Activated T-helper 17 cell treated with anti-CD3 and anti-CD28 coated beads, Interleukin-2, amount 50 U/mL, for 72 hours (primary cell): ENCODE data around the gene RGS9. TPM values are rescaled to one million over a fixed set of nuclear protein-coding genes. Genes with fewer than 3 reads are reported as not detected.
"Not testable (repeated sequence)": the region's sequence is repeated elsewhere in the genome, so short reads cannot be mapped to it uniquely, and the experiment has no call there.

Source experiments
- ATAC-seq: fragments of 150-1000 bp; cut with Tn5 transposase; replicated peaks from 2 replicates; pipeline ENCODE4 v1.10.0; 2021; ENCODE audit warnings: mild to moderate bottlenecking, moderate library complexity
- H3K27ac Mint-ChIP-seq: one replicate; pipeline ENCODE4 v1.8.0; 2022; ENCODE audit warnings: mixed read lengths
- H3K27me3 Mint-ChIP-seq: one replicate; pipeline ENCODE4 v1.8.0; 2022; ENCODE audit warnings: mixed read lengths
- H3K36me3 Mint-ChIP-seq: one replicate; pipeline ENCODE4 v1.8.0; 2022; ENCODE audit warnings: low read depth, mild to moderate bottlenecking, mixed read lengths
- H3K4me1 Mint-ChIP-seq: one replicate; pipeline ENCODE4 v1.8.0; 2022; ENCODE audit warnings: mixed read lengths
- H3K4me3 Mint-ChIP-seq: one replicate; pipeline ENCODE4 v1.8.0; 2022; ENCODE audit warnings: mild to moderate bottlenecking, mixed read lengths
- H3K9me3 Mint-ChIP-seq: one replicate; pipeline ENCODE4 v1.8.0; 2022; ENCODE audit warnings: mixed read lengths
- total RNA-seq, 2 donors: library from RNA; stranded (reverse); gene quantifications; one replicate each; pipeline ENCODE4 v1.2.3, GENCODE V29; 2022

Gene RGS9
- total RNA-seq, 2 donors from 2014 or later, result 5.1 to 7.5 TPM

DNA sequence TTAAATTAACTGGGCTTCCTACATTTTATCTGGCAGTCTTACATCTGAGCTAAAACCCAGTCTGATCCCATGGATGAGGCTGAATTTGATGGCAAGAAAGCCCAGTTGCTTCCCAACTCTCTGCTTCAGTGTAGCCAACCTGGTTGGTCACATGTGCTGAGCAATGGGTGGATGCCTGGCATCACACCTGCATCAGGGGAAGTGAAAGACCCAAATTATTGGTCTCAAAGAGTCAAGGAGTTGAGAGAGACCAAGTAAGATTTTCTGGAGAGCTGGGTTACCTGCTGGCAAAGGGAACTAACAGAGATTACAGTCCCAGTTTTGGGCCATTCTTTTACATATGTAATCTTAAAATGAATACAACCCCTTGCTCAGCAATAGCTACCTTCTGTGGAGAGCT, 38.8 kb downstream of the RGS9 start:
- Mint-ChIP-seq H3K27ac (no peak overlapping the region), H3K9me3 (peaks cover 13% of the 10 kb centered on the region), H3K27me3 (no peaks in the 10 kb centered on the region), H3K4me3 (no peak overlapping the region), H3K36me3 (no peaks in the 10 kb centered on the region), H3K4me1 (peaks cover 36% of the 10 kb centered on the region)
- ATAC-seq, result no peak

DNA sequence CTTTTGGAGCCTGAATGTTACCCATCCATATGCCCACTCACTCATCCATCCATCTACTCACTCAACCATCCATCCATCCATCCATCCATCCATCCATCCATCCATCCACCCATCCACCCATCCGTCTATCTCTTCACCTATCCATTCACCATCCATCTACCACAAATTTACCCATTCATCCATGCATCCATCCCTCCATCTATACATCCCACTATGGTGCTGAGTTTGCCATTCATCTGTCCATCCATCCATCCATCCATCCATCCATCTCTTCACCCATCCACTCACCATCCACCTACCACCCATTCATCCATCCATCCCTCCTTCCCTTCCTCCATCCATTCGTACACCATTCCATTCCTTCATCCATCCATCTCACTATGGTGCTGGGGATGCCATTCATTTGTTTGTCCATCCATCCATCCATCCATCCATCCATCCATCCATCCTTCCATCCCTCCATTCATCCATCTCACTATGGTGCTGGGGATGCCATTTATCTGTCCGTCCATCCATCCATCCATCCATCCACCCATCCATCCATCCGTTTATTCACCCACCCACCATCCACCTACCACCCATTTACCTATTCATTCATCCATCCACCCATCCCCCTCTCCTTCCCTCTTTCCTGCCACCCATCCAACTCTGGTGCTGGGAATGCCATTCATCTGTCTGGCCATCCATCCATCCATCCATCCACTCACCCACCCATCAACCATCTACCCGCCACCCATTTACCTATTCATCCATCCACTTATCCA, 39.7 kb downstream of the RGS9 start:
- Mint-ChIP-seq H3K36me3 (no peaks in the 10 kb centered on the region), H3K9me3 (peaks cover 13% of the 10 kb centered on the region), H3K27me3 (no peaks in the 10 kb centered on the region), H3K4me3 (no peak overlapping the region), H3K27ac (peak overlapping the region; percentile 9), H3K4me1 (peaks cover 39% of the 10 kb centered on the region)
- no peak for ATAC-seq

DNA sequence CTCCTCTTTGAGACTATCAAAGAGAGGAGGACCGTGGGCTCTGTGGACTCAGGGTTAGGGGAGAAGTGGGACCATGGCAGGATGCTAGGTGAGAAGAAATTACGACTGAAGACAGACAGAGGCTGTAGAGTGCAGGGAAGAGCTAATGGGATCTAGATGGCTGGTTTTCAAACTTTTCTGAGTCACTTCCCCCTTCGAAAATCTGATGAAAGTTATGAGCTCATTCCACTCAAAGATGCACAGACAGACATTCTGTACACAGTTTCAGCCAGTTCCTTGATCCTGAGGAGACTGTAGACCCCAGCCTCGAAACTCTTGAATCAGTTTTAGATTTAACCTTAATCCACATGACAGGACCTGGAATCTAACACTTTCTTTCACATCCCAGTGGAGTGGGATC, 40.7 kb downstream of the RGS9 start:
- Mint-ChIP-seq H3K36me3 (no peaks in the 10 kb centered on the region), H3K4me3 (peak overlapping the region; percentile 15), H3K27me3 (no peaks in the 10 kb centered on the region), H3K4me1 (peaks cover 49% of the 10 kb centered on the region), H3K27ac (peak overlapping the region; percentile 9), H3K9me3 (peaks cover 13% of the 10 kb centered on the region)
- ATAC-seq, result no peak

DNA sequence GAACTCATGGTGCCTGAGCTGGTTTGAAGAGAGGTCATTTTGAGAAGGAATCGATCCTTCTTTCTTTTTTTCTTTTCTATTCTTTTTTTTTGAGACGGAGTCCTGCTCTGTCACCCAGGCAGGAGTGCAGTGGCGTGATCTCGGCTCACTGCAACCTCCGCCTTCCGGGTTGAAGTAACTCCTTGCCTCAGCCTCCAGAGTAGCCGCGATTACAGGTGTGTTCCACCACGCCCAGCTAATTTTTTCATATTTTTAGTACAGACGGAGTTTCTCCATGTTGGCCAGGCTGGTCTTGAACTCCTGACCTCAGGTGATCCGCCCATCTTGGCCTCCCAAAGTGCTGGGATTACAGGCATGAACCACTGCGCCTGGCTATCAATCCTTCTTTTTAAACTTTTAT, 43.1 kb downstream of the RGS9 start:
- Mint-ChIP-seq H3K4me3 (peak overlapping the region; percentile 55), H3K9me3 (peaks cover 13% of the 10 kb centered on the region), H3K4me1 (peaks cover 59% of the 10 kb centered on the region), H3K27ac (peak overlapping the region; percentile 78)
- H3K36me3 Mint-ChIP-seq, H3K27me3 Mint-ChIP-seq, ATAC-seq: not testable (repeated sequence)

GRCh38 chr17:65180752-65181236, 43.6 kb downstream of the RGS9 start:
- peak overlapping the region; percentile 55 for H3K4me3 Mint-ChIP-seq
- H3K9me3 Mint-ChIP-seq, result peaks cover 13% of the 10 kb centered on the region
- not testable (repeated sequence) for H3K36me3 Mint-ChIP-seq, ATAC-seq, H3K27me3 Mint-ChIP-seq
- H3K27ac Mint-ChIP-seq, result peak overlapping the region; percentile 78
- peaks cover 59% of the 10 kb centered on the region for H3K4me1 Mint-ChIP-seq

- Mint-ChIP-seq H3K36me3 (no peaks in the 10 kb centered on the region), H3K27me3 (no peaks in the 10 kb centered on the region), H3K4me3 (peak overlapping the region; percentile 55), H3K9me3 (peaks cover 13% of the 10 kb centered on the region), H3K27ac (peak overlapping the region; percentile 78), H3K4me1 (peaks cover 58% of the 10 kb centered on the region)
- peak; percentile 85 for ATAC-seq
Observed at GRCh38 chr17:65181237-65182061, 44.3 kb downstream of the RGS9 start.

GRCh38 chr17:65182233-65182632, 45.1 kb downstream of the RGS9 start:
- H3K27me3 Mint-ChIP-seq, result no peaks in the 10 kb centered on the region
- no peaks in the 10 kb centered on the region for H3K36me3 Mint-ChIP-seq
- ATAC-seq, result no peak
- peaks cover 6% of the 10 kb centered on the region for H3K9me3 Mint-ChIP-seq
- H3K4me1 Mint-ChIP-seq, result peaks cover 50% of the 10 kb centered on the region
- H3K4me3 Mint-ChIP-seq, result peak overlapping the region; percentile 55
- H3K27ac Mint-ChIP-seq, result peak overlapping the region; percentile 78

- no peak overlapping the region for H3K27ac Mint-ChIP-seq
- no peaks in the 10 kb centered on the region for H3K36me3 Mint-ChIP-seq
- no peak for ATAC-seq
- H3K9me3 Mint-ChIP-seq, result no peaks in the 10 kb centered on the region
- peaks cover 42% of the 10 kb centered on the region for H3K4me1 Mint-ChIP-seq
- no peaks in the 10 kb centered on the region for H3K27me3 Mint-ChIP-seq
- no peak overlapping the region for H3K4me3 Mint-ChIP-seq
Observed at GRCh38 chr17:65183736-65184135, 46.6 kb downstream of the RGS9 start.

DNA sequence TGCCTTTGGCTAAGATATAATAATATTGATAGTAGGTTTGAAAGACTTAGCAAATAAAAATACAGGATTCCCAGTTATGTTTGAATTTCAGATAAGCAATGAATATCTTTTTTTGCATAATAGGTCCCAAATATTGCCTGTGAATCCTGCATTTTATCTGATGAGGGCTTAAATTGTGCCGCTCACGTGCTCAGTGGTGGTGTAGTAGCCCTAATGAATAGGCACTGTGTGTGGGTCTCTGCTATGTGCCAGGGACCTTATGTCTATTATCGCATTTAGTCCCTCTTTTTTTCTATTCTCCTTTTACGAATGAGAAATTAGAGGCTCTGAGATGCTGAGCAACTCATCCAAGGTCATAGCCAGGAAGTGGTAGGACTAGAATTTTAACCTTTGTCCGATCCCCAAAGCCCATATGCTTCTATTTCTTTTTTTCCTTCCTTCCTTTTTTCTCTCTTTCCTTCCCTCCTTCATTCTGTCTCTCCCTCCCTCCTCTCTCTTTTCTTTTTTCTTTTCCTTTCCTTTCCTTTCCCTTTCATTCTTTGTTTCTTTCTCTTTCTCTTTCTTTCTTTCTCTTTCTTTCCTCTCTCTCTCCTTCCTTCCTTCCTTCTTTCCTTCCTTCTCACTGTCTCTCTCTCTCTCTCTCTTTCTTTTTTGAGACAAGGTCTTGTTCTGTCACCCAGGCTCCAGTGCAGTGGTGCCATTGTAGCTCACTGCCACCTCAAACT, 47.2 kb downstream of the RGS9 start:
- peak overlapping the region; percentile 6 for H3K4me3 Mint-ChIP-seq

DNA sequence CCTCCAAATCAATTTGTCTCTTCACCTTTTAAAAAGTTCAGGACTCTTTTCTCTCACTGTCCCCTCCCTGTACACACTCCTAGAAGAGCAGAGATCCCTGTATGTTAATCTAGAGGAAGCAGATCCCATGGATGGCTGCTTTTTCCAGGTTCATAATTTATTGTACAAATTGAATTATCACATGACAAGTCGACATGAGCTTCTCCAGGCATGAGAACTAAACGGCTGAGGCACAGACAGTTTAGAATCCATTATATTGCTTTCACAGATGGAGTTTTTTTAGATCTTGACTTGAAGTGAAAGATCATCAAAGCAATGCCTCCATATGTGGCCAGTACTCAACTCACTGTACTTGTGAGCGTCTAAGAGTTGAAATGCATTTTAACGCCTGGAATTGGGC, 47.9 kb downstream of the RGS9 start:
- Mint-ChIP-seq H3K9me3 (no peaks in the 10 kb centered on the region), H3K36me3 (no peaks in the 10 kb centered on the region), H3K4me3 (peak overlapping the region; percentile 6), H3K27ac (peak overlapping the region; percentile 65), H3K4me1 (peaks cover 36% of the 10 kb centered on the region), H3K27me3 (no peaks in the 10 kb centered on the region)
- no peak for ATAC-seq

More for the DNA sequence above, 47.2 kb downstream of the RGS9 start:
- Mint-ChIP-seq H3K9me3 (no peaks in the 10 kb centered on the region), H3K36me3 (no peaks in the 10 kb centered on the region), H3K27me3 (no peaks in the 10 kb centered on the region), H3K4me1 (peaks cover 40% of the 10 kb centered on the region), H3K27ac (peak overlapping the region; percentile 65)
- ATAC-seq, result no peak

DNA sequence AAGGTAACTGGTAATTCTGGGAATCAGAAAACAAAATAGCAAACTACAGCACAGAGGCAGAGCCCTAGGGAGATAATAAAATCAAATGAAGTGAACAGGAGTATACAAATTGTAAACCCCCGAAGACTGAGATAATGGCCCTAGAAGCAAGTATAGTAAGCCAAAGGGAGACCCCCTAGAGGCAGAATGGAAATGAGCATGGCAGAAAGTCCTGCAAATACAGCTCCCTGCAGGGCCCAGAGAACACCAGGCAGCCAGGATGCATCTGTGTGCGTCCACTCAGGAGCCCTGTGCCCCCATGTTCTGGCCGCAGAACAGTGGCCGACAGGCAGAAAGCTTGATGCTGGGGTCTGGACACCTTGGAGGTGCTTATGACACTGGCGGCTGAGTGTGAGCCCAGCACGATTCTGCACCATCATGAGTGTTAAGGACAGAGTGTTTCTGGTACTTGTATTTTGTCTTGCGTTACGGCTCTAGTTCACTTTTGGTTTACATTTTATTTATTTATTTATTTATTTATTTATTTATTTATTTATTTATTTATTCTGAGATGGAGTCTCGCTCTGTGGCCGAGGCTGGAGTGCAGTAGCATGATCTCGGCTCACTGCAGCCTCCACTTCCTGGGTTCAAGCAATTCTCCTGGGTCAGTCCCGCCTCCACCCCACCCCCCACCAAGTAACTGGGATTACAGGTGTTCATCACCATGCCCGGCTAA, 48.7 kb downstream of the RGS9 start:
- Mint-ChIP-seq H3K27ac (no peak overlapping the region), H3K4me3 (no peak overlapping the region)
- ATAC-seq, result no peak

DNA sequence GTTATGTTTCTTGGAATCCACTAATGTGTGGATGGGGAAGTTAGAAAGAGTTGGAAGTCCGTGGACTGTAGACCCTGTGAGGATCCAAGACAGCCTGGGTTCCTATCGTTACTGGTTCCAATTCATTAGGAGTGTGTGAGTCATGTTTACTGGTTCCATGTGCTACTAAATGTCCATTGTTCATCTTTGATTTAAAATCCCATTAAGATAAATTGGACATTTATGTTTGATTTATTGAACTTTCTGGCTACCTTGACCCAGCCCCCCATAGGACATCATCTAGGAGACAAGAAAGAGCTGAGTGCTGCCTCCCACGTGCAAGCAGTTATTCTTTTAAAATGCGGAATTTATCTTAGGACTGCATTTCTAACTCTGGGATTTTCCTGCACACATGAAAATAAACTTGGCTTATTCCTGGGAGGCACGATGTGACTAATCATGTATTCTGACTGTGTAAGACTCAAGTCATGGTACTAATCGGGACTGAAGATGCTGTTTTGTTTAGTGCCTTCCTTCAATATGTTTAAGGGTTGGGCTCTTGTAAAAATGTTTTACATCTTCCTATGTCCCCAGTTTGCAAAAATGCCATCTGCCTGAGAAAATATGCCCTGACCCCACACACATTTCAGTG, 53.4 kb downstream of the RGS9 start:
- Mint-ChIP-seq H3K36me3 (no peaks in the 10 kb centered on the region), H3K4me1 (peaks cover 7% of the 10 kb centered on the region), H3K27ac (no peak overlapping the region), H3K9me3 (no peaks in the 10 kb centered on the region), H3K27me3 (no peaks in the 10 kb centered on the region), H3K4me3 (no peak overlapping the region)
- ATAC-seq, result no peak

More for the DNA sequence above, 48.7 kb downstream of the RGS9 start:
- peaks cover 30% of the 10 kb centered on the region for H3K4me1 Mint-ChIP-seq
- H3K36me3 Mint-ChIP-seq, result no peaks in the 10 kb centered on the region
- no peaks in the 10 kb centered on the region for H3K27me3 Mint-ChIP-seq
- H3K9me3 Mint-ChIP-seq, result no peaks in the 10 kb centered on the region

DNA sequence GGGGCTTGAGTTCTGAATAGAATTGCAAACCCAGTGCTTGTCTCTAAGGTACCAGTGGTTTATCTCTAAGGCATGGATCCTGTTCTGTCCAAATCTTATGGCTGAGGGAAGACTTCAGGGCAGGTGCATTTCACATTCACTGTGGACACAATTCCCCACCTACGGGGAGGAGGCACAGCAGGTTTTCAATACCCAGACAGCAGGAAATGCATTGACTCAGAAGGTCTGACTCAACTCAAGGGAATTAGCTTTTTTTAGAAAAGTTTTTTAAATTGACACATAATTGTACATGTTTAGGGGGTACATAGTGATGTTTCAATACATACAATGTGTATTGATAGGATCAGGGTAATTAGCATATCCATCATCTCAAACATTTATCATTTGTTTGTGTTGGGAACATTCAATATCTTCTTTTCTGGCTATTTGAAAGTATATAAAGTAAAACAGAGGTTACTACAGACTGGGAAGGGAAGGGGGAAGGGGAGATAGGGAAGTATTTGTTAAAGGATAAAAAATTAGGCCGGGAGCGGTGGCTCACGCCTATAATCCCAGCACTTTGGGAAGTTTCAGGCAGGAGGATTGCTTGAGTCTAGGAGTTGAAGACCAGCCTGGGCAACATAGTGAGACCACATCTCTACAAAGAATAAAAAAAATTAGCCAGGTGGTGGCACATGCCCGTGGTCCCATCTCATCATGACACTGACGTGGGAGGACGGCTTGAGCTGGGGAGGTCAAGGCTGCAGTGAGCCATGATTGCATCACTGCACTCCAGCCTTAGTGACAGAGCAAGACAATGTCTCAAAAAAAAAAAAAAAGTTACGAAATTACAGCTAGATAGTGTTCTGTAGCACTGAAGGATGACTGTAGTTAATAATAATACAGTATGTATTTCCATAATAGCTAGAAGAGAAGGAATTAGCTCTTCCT, 54.9 kb downstream of the RGS9 start:
- Mint-ChIP-seq H3K27me3 (no peaks in the 10 kb centered on the region), H3K9me3 (no peaks in the 10 kb centered on the region), H3K4me1 (peaks cover 7% of the 10 kb centered on the region), H3K27ac (peak overlapping the region; percentile 66), H3K36me3 (no peaks in the 10 kb centered on the region), H3K4me3 (peak overlapping the region; percentile 38)
- ATAC-seq, result peak; percentile 90
